GM10847 (cell line): ENCODE data around the gene GRK2.

Source experiments
- POLR2A ChIP-seq: IDR thresholded peaks from 2 replicates; pipeline ENCODE4 v1.6.1; 2011; ENCODE audit not compliant: insufficient read length; ENCODE audit errors: extremely low read depth

The GRK2 gene

DNA sequence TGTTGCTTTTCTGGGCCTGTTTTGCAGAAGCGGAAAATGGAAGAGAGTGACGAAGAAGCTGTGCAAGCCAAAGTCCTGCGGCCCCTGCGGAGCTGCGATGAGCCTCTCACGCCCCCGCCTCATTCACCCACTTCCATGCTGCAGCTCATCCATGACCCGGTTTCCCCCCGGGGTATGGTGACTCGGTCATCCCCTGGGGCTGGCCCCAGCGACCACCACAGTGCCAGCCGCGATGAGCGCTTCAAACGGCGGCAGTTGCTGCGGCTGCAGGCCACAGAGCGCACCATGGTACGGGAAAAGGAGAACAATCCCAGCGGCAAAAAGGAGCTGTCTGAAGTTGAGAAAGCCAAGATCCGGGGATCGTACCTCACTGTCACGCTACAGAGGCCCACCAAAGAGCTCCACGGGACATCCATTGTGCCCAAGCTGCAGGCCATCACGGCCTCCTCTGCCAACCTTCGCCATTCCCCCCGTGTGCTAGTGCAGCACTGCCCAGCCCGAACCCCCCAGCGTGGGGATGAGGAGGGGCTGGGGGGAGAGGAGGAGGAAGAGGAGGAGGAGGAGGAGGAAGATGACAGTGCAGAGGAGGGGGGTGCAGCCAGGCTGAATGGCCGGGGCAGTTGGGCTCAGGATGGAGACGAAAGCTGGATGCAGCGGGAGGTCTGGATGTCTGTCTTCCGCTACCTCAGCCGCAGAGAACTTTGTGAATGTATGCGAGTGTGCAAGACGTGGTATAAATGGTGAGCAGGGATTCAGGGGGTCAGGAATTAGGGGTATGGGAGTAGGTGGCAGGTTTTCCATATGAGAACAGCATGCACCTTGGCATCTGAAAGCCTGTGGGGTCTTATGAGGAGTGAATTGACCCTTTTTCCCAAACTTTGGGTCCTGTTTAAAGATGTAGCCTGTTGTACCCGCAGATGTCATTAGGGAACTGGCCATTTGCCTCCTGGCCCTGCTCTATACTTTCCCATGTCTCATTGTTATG lies 15.9 kb upstream of the GRK2 start:
- TF ChIP-seq POLR2A: no peak

DNA sequence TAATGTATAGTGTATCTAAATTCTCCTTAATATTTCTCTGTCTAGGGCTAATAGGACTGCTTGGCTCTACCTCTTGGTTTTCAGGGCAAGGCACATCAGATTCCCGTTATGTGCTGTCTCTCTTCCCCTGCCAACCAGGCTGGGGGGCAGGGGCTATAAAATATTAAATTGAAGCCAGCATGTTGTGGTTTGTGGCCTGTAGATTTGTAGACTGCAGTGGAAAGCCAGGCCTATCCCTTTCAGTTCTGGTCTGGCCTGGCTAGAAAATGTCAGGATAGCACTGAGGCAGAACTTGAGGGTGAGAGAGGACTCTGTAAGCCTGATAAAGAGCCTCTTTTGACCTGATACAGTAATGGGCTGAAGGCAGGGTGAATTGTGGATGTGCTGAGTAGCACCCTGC lies 14.4 kb upstream of the GRK2 start:
- no peak for TF ChIP-seq POLR2A

DNA sequence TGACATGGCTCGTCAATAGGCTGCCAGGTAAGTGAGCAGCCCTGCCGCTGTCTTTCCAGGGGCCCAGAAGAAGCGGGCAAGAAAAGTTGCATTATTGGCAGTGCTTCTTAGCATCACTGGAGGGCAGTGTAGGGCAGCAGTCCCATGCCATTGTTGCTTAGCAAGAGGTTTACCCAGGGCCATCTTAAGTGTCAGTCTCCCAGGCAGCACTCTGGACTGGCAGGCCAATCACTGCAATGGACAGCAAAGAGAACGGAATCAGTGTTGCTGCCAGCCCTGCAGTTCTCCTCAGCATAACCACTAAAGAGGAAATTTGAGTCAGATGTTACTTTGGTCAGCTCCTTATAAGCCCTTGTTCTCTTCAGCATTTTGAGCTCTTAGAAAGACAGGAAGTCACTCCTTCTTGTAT lies 13.4 kb upstream of the GRK2 start:
- no peak for TF ChIP-seq POLR2A

DNA sequence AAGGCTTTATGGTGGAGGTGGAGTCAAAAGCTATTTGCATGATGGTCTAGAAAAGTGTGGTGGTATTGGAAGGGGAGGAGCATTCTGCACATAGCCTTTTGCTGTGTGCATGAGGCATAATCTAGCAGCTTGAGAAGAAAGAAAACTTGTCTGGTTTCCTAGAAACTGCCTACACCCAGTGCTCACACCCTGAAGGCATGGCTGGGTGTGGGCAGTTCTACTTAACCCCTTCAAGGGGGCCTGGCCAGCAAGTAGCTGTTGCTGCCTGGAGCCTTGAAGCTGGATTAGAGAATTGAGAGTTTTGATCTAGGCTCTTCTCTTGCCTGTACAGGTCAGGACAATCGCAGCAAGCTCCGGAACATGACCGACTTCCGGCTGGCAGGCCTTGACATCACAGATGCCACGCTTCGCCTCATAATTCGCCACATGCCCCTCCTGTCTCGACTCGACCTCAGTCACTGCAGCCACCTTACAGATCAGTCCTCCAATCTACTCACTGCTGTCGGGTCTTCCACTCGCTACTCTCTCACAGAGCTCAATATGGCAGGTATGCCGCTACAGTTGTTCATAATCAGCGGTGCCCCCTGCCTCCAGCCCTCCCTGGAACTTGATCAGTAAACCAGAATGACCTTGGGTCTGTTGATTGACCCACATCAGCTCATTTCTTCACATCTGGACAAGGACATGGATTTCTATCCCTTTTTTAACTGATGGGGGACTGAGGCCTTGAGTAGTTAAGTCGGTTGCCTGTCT lies 12.2 kb upstream of the GRK2 start:
- no peak for TF ChIP-seq POLR2A

DNA sequence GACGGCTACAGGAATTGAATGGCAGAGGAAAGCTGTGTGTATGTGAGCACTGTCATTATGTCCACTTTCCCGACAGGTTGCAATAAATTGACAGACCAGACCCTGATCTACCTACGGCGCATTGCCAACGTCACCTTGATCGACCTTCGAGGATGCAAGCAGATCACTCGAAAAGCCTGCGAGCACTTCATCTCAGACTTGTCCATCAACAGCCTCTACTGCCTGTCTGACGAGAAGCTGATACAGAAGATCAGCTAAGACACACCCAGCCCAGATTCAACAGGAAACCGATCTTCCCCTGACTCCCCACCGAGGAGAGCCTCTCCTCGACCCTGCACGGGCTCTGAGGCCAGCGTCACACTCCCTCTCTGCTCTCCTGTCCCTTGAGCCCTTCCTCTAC lies 11.5 kb upstream of the GRK2 start:
- TF ChIP-seq POLR2A: no peak

DNA sequence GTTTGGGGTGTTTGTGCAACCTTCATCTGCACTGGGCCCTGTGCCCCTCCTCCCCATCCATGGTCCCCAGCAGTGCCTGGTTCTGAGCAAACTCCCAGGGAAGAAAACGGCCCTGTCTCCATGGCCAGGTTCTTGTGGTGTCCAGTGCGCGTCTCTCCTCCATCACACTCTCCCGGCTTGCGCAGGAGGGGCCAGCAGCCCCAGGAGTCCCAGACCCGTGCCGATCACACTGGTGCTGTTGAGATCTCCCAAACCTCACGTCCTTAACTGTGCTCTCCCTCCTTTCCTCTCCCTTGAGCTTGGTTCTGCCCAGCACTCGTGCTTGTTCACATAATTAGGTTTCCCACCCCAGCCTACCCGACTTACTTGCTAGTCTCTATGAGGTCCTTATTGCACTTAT lies 10.9 kb upstream of the GRK2 start:
- TF ChIP-seq POLR2A: no peak

DNA sequence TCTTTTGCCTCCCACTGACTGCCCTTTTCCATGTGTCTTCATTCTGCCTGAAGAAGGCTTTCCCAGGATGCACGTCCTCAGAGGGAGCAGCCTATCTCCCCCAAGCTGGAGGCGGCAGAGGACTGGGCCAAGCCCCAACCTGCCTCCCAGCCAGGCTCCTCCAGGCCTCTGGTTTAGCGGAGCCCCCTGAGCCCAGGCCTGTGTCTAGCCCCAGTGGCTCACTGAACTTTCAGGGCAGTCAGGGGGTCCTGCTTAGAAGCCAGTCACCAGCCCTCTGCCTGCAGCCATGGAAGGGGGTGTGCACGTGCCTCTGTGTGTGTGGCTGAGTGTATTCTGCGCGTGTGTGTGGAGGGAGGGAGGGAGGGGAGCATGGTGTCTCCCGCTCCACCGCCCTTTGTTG lies 10.4 kb upstream of the GRK2 start:
- TF ChIP-seq POLR2A: no peak

DNA sequence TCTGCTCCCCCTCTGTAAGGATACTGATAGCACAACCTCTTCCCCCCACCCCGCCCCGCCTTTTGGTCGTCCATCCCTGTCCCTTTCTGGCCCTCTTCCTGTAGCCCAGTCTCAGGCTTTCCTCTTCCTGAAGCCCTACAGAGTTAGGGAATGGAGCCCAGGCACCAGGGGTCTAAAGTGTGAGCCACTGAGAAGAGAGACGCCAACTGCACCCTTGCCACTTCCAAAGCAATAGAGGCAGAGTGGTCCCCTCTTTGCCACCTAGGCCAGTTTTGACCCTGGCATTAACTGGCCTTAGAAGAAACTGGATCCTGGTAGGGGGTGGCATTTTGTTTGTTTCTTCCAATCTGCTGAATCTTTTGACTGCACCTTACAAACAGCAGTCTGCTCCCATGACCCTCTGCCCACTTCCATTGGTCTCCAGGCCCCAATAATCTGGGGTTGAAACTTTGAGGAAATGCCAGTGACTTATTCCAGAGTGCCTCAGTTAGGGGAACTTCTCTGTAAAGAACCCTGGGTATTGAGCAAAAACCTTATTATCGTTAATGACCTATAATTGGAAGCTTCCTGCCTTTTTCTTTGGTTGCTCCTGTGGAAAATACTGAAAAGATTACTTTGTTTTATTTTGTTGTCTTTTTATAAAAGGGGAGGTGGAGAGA lies 9.7 kb upstream of the GRK2 start:
- TF ChIP-seq POLR2A: no peak

DNA sequence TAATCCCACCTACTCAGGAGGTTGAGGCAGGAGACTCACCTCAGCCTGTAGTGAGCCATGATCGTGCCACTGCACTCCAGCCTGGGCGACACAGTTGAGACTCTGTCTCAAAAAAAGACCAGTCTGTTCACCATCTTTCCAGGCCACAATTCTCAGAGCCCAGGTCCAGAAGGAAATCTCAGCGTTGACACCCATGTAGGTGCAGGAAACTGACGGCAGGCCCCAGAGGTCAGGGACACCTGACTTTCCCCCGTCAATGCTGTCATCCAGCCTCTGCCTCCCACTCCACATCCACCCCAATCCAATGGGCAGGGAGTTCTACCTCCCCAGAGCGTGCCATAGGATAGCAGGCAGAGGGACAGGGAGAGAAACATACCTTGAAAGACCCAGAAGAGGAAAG lies 5.9 kb upstream of the GRK2 start:
- TF ChIP-seq POLR2A: no peak

DNA sequence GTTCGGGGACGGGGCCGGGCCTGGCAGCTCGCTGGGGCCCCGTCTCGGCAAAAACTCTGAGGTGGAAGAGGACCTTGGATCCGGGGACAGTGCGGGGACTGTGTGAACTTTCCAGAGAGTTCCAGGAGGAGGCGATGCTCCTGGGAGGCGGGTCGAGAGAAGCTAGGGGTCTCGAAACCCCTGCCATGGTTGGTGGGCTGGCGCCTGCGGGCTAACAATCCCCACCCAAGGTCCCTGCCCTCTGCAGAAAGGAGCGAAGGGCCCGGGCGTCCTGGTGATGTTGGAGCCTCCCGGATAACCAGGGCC lies 4.7 kb upstream of the GRK2 start:
- no peak for TF ChIP-seq POLR2A

DNA sequence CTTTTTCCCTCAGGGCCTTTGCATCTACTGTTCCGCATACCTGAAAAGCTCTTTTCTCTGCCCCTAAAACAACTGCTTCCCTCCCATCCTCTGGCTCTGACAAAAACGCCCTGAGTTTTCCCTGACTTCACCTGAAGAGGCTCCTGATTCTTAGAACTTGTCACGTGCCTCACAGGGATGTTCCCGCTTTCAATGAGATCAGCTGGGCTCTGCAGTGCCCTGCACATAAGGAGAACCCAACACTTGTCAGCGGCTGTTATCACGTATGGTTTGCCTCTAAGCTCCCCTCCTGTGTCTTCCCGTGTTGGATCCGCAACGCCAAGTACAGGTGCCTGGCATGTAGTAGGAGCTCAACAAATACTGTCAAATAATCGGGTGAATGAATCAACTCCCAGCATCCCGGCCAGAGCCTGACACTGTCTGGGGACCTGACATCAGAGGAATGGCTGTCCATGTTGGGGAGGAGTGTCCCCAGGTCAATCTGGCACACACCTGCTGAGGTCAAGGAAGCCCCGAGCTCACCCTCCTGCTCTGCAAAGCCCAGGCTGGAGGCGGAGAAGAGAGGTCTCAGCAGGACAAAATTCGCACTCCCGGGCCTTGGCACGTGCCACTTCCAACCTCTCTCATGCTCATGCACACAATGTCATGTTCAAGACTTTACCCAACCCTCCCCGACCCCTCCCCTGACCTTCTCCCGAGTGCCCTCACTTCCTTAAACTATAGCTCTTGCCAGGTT lies 4.2 kb upstream of the GRK2 start:
- no peak for TF ChIP-seq POLR2A

DNA sequence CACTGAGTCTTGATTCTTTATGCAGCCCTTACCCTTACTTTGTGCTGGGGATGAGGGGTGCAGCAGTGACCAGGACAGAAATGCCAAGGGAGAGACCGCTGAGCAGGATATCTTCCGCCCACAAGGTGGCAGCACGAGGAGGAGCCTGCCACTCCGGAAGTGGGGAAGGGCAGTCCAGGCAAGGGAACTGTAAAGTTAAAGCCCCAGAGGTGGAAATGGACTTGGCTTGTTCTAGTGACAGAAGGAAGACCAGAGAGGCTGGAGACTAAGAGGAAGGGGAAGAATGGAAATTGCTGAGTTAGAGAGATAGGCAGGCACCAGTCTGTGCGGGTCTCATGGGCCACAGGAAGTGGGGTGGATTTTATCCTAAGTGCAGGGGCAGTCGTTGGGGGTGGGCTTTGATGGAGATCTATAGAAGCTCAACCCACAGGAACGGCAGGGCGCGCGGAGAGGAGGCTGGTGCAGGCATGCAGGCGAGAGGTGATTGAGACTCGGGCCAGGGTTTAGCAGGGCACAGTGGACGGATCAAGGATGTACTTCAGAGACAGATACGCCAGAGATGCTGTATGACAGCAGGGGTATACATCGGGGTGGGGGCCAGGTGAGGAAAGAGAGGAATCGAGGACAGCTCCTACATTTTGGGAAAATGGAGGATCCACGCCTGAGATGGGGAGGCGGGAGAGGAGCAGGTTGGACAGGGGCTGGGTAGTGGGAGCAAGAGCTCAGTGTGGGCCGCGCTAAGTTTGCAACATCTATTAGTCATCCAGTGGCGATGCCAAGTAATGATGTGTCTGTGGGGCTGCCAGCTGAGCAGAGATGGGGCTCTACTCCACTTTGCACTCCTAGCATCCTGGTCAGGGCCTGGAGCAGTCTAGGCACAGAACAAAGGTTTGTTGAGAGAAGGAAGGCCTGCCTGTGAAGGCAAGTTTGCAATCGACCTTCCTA lies 3.3 kb upstream of the GRK2 start:
- no peak for TF ChIP-seq POLR2A

DNA sequence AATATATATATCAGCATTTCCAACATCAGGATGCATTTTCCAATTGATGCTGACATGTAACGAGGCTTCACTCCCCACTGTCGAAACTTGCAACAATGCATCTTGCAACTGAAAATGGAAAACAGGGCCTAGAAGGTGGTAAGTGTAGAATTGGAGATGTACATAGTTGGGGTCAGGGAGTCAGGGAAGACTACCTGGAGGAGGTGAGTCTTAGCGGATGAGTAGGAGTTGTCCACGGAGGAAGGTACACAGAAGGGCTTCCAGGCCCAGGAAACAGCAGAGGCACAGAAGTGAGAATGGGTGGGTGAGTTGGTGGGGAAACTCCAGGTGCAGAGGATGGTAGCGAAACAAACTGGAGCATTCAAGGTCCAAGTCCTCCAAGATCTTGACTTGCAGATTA lies 2.0 kb upstream of the GRK2 start:
- no peak for TF ChIP-seq POLR2A

DNA sequence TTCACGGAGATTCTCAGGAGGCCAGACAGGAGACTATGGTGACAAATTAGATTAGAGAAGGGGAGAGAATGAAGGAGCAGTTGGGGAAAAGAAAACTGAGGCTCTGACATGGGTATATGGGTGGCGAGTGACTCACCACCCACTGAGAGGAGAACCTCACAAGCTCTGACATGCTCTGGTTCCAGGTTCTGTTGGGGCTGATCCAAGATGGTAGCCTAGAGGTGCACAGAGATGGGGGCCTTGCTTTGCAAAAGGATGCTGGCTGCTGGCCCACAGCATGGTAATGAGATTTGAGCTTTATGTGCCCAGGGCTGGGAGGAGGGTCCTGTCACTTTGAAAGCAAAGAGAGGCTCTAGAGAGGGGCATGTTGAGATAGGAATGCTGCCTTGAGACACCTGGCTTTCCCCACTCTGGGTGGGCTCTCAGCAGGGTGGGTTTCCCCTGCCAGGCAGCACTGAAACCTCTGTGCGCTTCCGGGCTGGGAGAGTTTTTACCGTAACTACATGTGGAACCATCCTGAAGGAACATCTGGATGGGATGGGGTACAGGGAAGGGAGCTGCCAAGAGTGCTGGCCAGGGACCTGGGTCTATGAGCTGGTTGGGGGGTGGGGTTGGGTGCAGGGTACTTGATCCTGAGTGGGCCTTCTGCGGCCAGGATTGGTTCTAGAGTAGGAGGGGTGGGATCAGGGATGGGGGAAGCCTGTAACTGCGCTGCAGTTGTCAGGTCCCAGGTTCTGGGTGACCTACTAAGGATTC lies 1.2 kb upstream of the GRK2 start:
- TF ChIP-seq POLR2A: no peak
